Measurements from ENCODE around the gene PIGU. TPM values are rescaled to one million over a fixed set of nuclear protein-coding genes. Genes with fewer than 3 reads are reported as not detected.

The PIGU gene
- total and polyA plus RNA-seq, 2 of the 13 experiments (the other 11 are each of a cell fraction or from before 2014, with no cell fraction given), result 45.5 to 231 TPM

DNA sequence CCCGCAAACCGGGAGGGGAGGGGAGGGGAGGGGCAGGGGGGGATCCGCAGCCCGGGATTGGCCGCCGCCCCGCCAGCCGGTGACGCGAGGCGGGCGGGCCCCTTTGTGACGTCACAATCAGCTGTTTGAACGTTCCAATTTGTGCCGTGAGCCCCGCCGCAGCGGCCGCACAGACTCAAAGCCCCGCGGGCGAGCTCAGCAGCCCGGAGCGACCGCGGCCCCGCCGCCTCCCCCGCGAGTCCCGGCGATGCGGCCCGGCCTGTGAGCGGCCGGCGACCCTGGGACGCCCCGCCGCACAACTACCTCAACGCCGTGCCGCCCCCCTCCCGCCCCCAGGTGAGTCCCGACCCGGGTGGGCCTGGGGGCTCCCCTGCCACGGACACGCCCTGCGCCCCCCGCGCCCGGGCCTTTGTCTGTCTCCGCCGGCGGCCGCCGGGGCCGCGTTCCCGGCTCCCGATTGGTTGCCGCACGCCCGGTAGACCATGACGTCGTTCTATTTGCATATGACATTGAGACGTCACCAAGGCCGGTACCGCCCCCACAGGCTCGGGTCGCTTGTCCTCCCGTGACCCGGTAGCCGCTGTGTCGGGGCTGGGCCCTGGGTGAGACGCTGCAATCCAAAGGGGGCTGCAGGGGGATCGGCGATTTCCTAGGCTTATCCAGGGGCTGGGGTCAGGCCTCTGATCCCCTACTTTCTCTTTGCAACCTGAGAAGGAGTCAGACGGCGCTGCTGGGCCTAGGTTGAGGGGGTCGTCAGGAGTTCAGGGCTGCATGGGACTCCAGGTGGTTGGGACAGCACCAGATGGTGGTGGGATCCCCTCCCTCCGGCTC lies 27.5 kb upstream of the PIGU start, which contains the start of gene TP53INP2 (continued):
- TF ChIP-seq CEBPZ (IDR thresholded peaks at IDR 0.05; ENCODE audit: low read length) (no peak), STAT5B (CRISPR knock-in tag; IDR thresholded peaks at IDR 0.05) (0 out of 2 replicates have a peak, but pooled peaks have one; percentile 36), ZNF547 (CRISPR knock-in tag; IDR thresholded peaks at IDR 0.05) (peak; percentile 60), DR1 (CRISPR knock-in tag; IDR thresholded peaks at IDR 0.05) (no peak), USF2 (IDR thresholded peaks at IDR 0.05; ENCODE audit: low read depth, low read length) (no peak), USF2 (CRISPR knock-in tag; IDR thresholded peaks at IDR 0.05; ENCODE audit: borderline replicate concordance) (no peak), RFXANK (CRISPR knock-in tag; IDR thresholded peaks at IDR 0.05) (no peak), ZNF839 (CRISPR knock-in tag; IDR thresholded peaks at IDR 0.05; ENCODE audit: borderline replicate concordance) (peak; percentile 40; the same call in 1 of the 2 replicates), THAP8 (CRISPR knock-in tag; IDR thresholded peaks at IDR 0.05; ENCODE audit: borderline replicate concordance) (0 out of 2 replicates have a peak, but pooled peaks have one; percentile 64), NONO (IDR thresholded peaks at IDR 0.05) (no peak), NONO (CRISPR knock-in tag; conservative IDR thresholded peaks at IDR 0.05) (no peak; the same call in none of the 2 replicates), ZNF333 (CRISPR knock-in tag; IDR thresholded peaks at IDR 0.05; ENCODE audit: borderline replicate concordance) (0 out of 2 replicates have a peak, but pooled peaks have one; percentile 41), MNT (IDR thresholded peaks at IDR 0.05) (no peak), SMARCC2 (IDR thresholded peaks at IDR 0.05) (no peak), TGIF2 (CRISPR knock-in tag; IDR thresholded peaks at IDR 0.05) (peak; percentile 38)
- TF ChIP-seq, protein P1, sequence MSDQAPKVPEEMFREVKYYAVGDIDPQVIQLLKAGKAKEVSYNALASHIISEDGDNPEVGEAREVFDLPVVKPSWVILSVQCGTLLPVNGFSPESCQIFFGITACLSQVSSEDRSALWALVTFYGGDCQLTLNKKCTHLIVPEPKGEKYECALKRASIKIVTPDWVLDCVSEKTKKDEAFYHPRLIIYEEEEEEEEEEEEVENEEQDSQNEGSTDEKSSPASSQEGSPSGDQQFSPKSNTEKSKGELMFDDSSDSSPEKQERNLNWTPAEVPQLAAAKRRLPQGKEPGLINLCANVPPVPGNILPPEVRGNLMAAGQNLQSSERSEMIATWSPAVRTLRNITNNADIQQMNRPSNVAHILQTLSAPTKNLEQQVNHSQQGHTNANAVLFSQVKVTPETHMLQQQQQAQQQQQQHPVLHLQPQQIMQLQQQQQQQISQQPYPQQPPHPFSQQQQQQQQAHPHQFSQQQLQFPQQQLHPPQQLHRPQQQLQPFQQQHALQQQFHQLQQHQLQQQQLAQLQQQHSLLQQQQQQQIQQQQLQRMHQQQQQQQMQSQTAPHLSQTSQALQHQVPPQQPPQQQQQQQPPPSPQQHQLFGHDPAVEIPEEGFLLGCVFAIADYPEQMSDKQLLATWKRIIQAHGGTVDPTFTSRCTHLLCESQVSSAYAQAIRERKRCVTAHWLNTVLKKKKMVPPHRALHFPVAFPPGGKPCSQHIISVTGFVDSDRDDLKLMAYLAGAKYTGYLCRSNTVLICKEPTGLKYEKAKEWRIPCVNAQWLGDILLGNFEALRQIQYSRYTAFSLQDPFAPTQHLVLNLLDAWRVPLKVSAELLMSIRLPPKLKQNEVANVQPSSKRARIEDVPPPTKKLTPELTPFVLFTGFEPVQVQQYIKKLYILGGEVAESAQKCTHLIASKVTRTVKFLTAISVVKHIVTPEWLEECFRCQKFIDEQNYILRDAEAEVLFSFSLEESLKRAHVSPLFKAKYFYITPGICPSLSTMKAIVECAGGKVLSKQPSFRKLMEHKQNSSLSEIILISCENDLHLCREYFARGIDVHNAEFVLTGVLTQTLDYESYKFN (CRISPR knock-in tag; conservative IDR thresholded peaks at IDR 0.05), result peak; percentile 63
- TF ChIP-seq, protein P2, sequence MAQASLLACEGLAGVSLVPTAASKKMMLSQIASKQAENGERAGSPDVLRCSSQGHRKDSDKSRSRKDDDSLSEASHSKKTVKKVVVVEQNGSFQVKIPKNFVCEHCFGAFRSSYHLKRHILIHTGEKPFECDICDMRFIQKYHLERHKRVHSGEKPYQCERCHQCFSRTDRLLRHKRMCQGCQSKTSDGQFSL (CRISPR knock-in tag; IDR thresholded peaks at IDR 0.05), result peak; percentile 67; the same call in 1 of the 2 replicates
